ENCODE data around the gene CEPT1.

Gene CEPT1

DNA sequence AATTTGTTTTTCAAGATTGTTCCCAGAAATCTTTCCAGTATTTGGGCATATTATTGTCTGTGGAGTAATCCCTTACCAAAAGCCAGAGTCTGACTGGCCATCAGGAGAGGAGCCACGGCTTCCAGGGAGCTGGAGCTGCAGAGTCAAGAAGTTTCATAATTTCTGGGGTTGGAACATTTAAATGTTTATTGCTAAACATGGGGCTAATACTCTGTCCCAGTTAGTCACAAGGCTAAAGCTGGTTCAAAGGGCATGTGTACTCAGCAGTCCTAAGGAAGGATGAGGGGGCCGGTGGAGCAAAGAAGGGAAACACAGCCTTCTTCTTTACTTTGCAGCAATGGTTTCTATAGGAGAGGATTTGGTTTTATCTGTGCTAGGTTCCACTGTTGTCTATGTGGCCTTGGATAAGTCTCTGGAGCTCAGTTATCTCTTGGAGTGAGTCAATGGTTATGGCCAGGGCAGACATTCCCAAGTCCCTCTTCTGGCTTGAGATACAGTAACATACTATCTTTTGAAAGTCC lies 51.0 kb downstream of the CEPT1 start:
- DNase-seq (no peak), ATAC-seq (ENCODE audit: insufficient read depth, low read depth) (no peak)
- TF ChIP-seq CTCF (IDR thresholded peaks at IDR 0.05; ENCODE audit: borderline replicate concordance, extremely low read depth, low read length, poor library complexity, severe bottlenecking) (no peak), EZH2 (IDR thresholded peaks at IDR 0.05; ENCODE audit: borderline replicate concordance, low read depth, low read length, severe bottlenecking) (no peak)
- peaks cover 44% of the 10 kb centered on the region for H3K4me1 ChIP-seq (ENCODE audit: insufficient read depth, low read length)
- H2AFZ ChIP-seq (ENCODE audit: low read depth, low read length) = no peak overlapping the region
- peaks cover 54% of the 10 kb centered on the region for H3K79me2 ChIP-seq (ENCODE audit: insufficient read depth, low read length)
- H3K36me3 ChIP-seq (ENCODE audit: insufficient read depth, low read length) = peaks cover 100% of the 10 kb centered on the region
- H3K9me3 ChIP-seq (ENCODE audit: insufficient read depth, low read length, severe bottlenecking) = no peaks in the 10 kb centered on the region
- H3K4me3 ChIP-seq (ENCODE audit: low read depth in 1 of 2, low read length in 2 of 2) = no peak overlapping the region
- peaks cover 25% of the 10 kb centered on the region for H4K20me1 ChIP-seq (ENCODE audit: insufficient read depth, low read length)
- H3K9ac ChIP-seq (ENCODE audit: low read depth, low read length) = no peak overlapping the region
- H3K4me2 ChIP-seq (ENCODE audit: insufficient read depth, low read length) = no peak overlapping the region
- H3K27me3 ChIP-seq (ENCODE audit: insufficient read depth, low read length, poor library complexity) = no peaks in the 10 kb centered on the region
- H3K27ac ChIP-seq (ENCODE audit: low read length) = peak overlapping the region; percentile 44

- Histone ChIP-seq H3K4me1 (ENCODE audit: insufficient read depth, low read length) (peaks cover 50% of the 10 kb centered on the region), H4K20me1 (ENCODE audit: insufficient read depth, low read length) (peaks cover 30% of the 10 kb centered on the region), H3K36me3 (ENCODE audit: insufficient read depth, low read length) (peaks cover 100% of the 10 kb centered on the region), H3K9ac (ENCODE audit: low read depth, low read length) (no peak overlapping the region), H3K4me3 (ENCODE audit: low read depth in 1 of 2, low read length in 2 of 2) (no peak overlapping the region), H3K9me3 (ENCODE audit: insufficient read depth, low read length, severe bottlenecking) (no peaks in the 10 kb centered on the region), H2AFZ (ENCODE audit: low read depth, low read length) (no peak overlapping the region), H3K27me3 (ENCODE audit: insufficient read depth, low read length, poor library complexity) (no peaks in the 10 kb centered on the region), H3K4me2 (ENCODE audit: insufficient read depth, low read length) (0 out of 2 replicates have a peak overlapping the region, but pooled peaks have one; percentile 12), H3K27ac (ENCODE audit: low read length) (peak overlapping the region; percentile 40), H3K79me2 (ENCODE audit: insufficient read depth, low read length) (peaks cover 59% of the 10 kb centered on the region)
- ATAC-seq (ENCODE audit: insufficient read depth, low read depth) = no peak
- no peak for DNase-seq
- TF ChIP-seq CTCF (IDR thresholded peaks at IDR 0.05; ENCODE audit: borderline replicate concordance, extremely low read depth, low read length, poor library complexity, severe bottlenecking) = no peak
These were observed 51.5 kb downstream of the CEPT1 start for GRCh38 chr1:111191496-111191895.

DNA sequence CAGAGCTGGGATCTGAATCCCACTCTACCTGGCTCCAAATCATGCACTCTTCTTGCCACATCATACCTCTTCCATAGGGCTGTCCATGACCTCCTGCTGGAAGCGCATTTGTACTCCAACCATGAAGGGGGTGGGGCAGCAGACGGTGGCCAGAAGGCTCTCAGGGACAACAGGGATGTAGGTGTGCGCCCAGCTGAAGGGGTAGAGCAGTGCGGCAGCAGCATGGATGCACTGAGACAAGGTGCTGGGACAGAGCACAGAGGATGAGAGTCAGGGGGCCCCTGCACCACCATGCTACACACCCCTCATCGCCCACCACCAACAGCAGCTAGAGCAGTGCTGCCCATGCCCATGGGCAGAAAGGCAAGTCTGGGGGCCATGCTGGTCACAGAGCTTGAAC lies 52.1 kb downstream of the CEPT1 start:
- Histone ChIP-seq H3K27me3 (ENCODE audit: insufficient read depth, low read length, poor library complexity) (no peaks in the 10 kb centered on the region), H4K20me1 (ENCODE audit: insufficient read depth, low read length) (peaks cover 36% of the 10 kb centered on the region), H2AFZ (ENCODE audit: low read depth, low read length) (no peak overlapping the region), H3K4me2 (ENCODE audit: insufficient read depth, low read length) (peak overlapping the region; percentile 12; the same call in 1 of the 2 replicates), H3K36me3 (ENCODE audit: insufficient read depth, low read length) (peaks cover 100% of the 10 kb centered on the region), H3K9ac (ENCODE audit: low read depth, low read length) (no peak overlapping the region), H3K27ac (ENCODE audit: low read length) (peak overlapping the region; percentile 40), H3K4me1 (ENCODE audit: insufficient read depth, low read length) (peaks cover 55% of the 10 kb centered on the region), H3K4me3 (ENCODE audit: low read depth in 1 of 2, low read length in 2 of 2) (no peak overlapping the region), H3K9me3 (ENCODE audit: insufficient read depth, low read length, severe bottlenecking) (no peaks in the 10 kb centered on the region), H3K79me2 (ENCODE audit: insufficient read depth, low read length) (peaks cover 65% of the 10 kb centered on the region)
- ATAC-seq (ENCODE audit: insufficient read depth, low read depth) (peak; percentile 17; the same call in 1 of the 3 replicates), DNase-seq (no peak)
- TF ChIP-seq CTCF (IDR thresholded peaks at IDR 0.05; ENCODE audit: borderline replicate concordance, extremely low read depth, low read length, poor library complexity, severe bottlenecking) (no peak), EZH2 (IDR thresholded peaks at IDR 0.05; ENCODE audit: borderline replicate concordance, low read depth, low read length, severe bottlenecking) (no peak)
